A673 (cell line): ENCODE results near the gene BLVRB. TPM values are rescaled to one million over a fixed set of nuclear protein-coding genes. Genes with fewer than 3 reads are reported as not detected.

ENCODE experiments used
- BruUV-seq: library from RNA; stranded (reverse); fragments of 400-500 nt; replicated peaks from 2 replicates; lab custom pipeline; 2021; lab: Mats Ljungman, UMichigan
- CTCF ChIA-PET: fragments of 300-600 bp; sonication (Branson Sonifier 250); formaldehyde crosslinking; loops from one replicate; lab custom pipeline; 2022; ENCODE audit warnings: antibody characterized with exemption; lab: Charles Lee
- POLR2A ChIA-PET: fragments of 300-600 bp; sonication (Branson Sonifier 250); formaldehyde crosslinking; loops from one replicate; lab custom pipeline; 2022; ENCODE audit warnings: antibody characterized with exemption; ENCODE audit not compliant: low non-redundant PET; lab: Charles Lee
- DNase-seq: peaks from one replicate; pipeline ENCODE4 v3.0.0-alpha.2; 2015; ENCODE audit warnings: low spot score
- H3K27ac ChIP-seq: fragments of 200-600 bp; sonication (generic); 2 replicates; pipeline ENCODE4 v1.5.1; 2016; ENCODE audit warnings: mixed run types, low read depth, mild to moderate bottlenecking, mixed read lengths, antibody characterized with exemption, low read length; ENCODE audit not compliant: poor library complexity, severe bottlenecking
- H3K27me3 ChIP-seq: fragments of 200-600 bp; sonication (generic); replicated peaks from 2 replicates; pipeline ENCODE4 v1.6.1; 2017; ENCODE audit warnings: mixed run types, low read depth, mild to moderate bottlenecking, mixed read lengths, antibody characterized with exemption, low read length; ENCODE audit not compliant: insufficient read depth, poor library complexity
- H3K36me3 ChIP-seq: fragments of 200-600 bp; sonication (generic); 2 replicates; pipeline ENCODE4 v1.6.1; 2016; ENCODE audit warnings: mixed run types, mild to moderate bottlenecking, mixed read lengths, antibody characterized with exemption, low read length; ENCODE audit not compliant: insufficient read depth, poor library complexity, severe bottlenecking
- H3K4me1 ChIP-seq: fragments of 200-600 bp; sonication (generic); 2 replicates; pipeline ENCODE4 v1.6.1; 2017; ENCODE audit warnings: mixed run types, mild to moderate bottlenecking, mixed read lengths, antibody characterized with exemption, low read length; ENCODE audit not compliant: insufficient read depth, poor library complexity, severe bottlenecking
- H3K4me3 ChIP-seq: fragments of 200-600 bp; sonication (generic); 2 replicates; pipeline ENCODE4 v1.5.1; 2016; ENCODE audit warnings: low read depth, mixed run types, mild to moderate bottlenecking, mixed read lengths, low read length; ENCODE audit not compliant: poor library complexity, severe bottlenecking
- H3K9me3 ChIP-seq: fragments of 200-600 bp; sonication (generic); 2 replicates; pipeline ENCODE4 v1.6.1; 2016; ENCODE audit warnings: mixed run types, low read depth, mild to moderate bottlenecking, mixed read lengths, antibody characterized with exemption, low read length; ENCODE audit not compliant: poor library complexity, severe bottlenecking
- CTCF ChIP-seq: fragments of 300-800, 200-600 bp; sonication (generic); conservative IDR thresholded peaks from 2 replicates; pipeline ENCODE4 v1.5.1; 2017; ENCODE audit warnings: low read depth, mild to moderate bottlenecking, antibody characterized with exemption, low read length, moderate library complexity, mixed read lengths
- EZH2 ChIP-seq: fragments of 200-600 bp; sonication (generic); IDR thresholded peaks from 2 replicates; pipeline ENCODE4 v1.6.1; 2017; ENCODE audit warnings: borderline replicate concordance, low read depth, mild to moderate bottlenecking, mixed read lengths, antibody characterized with exemption, low read length; ENCODE audit not compliant: poor library complexity, severe bottlenecking
- intact Hi-C: fragments of 100-400 bp; cut with micrococcal nuclease; formaldehyde crosslinking; loops from one replicate; pipeline ENCODE4 v1.10.0; 2022; ENCODE audit not compliant: unreplicated experiment
- total RNA-seq: library from RNA; stranded (reverse); gene quantifications from 2 replicates; pipeline ENCODE4 v1.2.3, GENCODE V29; 2021

The BLVRB gene
- total RNA-seq, 1 experiment from 2014 or later, result 36.1 TPM

DNA sequence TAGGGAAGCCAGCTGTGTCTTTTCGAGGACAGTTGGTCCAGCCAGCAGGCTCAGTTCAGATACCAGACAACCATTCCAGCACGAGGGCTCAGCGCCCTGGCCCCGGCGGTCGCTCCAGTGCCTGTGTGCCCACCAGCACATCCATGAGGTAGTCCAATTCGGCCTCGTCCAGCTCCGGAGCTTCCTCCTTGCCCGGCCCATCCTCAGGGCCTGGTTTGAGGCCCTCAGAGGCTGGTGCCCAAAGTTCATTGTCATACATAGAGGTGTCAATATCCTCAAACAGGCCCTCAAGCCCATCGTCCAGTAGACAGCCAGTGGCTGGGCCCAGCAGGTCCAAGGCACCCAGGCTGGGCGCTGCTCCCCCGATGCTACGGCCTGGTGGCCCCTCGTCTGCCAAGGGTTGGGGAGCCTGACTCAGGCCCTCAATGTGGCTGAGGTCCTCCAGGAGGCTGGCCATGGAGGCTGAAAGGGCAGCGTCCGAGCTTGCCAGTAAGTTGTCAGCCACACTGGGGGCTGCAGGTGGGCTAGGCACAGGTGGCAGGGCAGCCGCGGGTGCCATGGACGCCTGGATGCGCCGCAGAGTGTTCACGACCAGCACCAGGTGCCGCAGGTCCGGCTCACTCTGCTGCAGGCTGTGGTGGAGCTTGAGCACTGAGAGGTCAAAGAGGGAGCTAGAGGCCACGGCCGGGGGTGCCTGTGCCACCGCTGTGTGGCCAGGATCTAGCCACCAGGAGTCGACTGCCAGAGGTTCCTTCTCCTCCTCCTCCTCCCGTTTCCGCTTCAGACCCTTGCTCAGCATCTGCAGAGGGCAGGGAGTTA, 42.6 kb downstream of the BLVRB start:
- ChIA-PET POLR2A (no interaction called here), CTCF (no interaction called here)
- H3K9me3 ChIP-seq, result no peaks in the 10 kb centered on the region
- H3K4me1 ChIP-seq, result peaks cover 6% of the 10 kb centered on the region
- no peak overlapping the region for H3K4me3 ChIP-seq
- no peak for TF ChIP-seq CTCF
- no peak for TF ChIP-seq EZH2
- intact Hi-C loops, result no loop called here
- no peaks in the 10 kb centered on the region for H3K27me3 ChIP-seq
- no TSS peak for BruUV-seq
- peaks cover 10% of the 10 kb centered on the region for H3K36me3 ChIP-seq
- no peak for DNase-seq
- H3K27ac ChIP-seq, result peak overlapping the region; percentile 58

DNA sequence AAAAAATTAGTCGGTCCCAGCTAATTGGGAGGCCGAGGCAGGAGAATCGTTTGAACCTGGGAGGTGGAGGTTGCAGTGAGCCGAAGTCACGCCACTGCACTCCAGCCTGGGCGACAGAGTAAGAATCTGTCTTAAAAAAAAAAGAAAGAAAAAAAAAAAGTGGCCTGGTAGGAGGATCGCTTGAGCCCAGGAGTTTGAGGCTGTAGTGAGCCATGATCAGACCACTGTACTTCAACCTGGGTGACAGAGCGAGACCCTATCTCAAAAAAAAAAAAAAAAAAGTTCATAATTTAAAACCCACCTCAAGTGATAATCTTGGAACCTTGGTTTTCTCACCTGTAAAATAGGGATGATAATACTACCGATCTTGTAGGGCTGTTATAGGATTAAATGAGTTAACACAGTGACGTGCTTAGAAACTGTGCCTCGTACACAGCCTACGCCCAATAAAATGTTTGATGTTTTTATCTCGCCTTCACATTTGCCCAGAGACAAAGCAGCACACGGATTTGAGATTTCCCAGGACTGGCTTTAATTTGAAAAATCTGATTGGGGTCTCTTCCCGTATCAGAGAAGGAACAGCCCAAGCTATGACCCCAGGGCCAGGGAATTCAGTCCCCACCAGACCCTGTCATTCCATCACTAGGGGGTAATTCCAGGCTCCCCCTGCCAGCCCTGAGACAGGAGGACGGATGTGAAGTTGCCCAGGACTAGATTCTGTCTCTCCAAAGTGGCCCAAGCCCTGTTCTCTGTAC, 43.4 kb downstream of the BLVRB start:
- POLR2A ChIA-PET, result no interaction called here
- Histone ChIP-seq H3K27me3 (no peaks in the 10 kb centered on the region), H3K9me3 (no peaks in the 10 kb centered on the region), H3K4me1 (peaks cover 6% of the 10 kb centered on the region), H3K36me3 (peaks cover 10% of the 10 kb centered on the region), H3K27ac (peak overlapping the region; percentile 90), H3K4me3 (no peak overlapping the region)
- intact Hi-C loops, result no loop called here
- DNase-seq, result no peak
- TF ChIP-seq CTCF (no peak), EZH2 (no peak)
- BruUV-seq, result no TSS peak
- CTCF ChIA-PET, result interaction anchor here (1.9 kb wide), 1 partner anchor 14 kb away, joined by 14 read pairs; no protein-coding TSS in a partner anchor

GRCh38 chr19:40420766-40421765, 44.5 kb downstream of the BLVRB start:
- peak; percentile 81 for DNase-seq
- Histone ChIP-seq H3K4me3 (peak overlapping the region; percentile 57), H3K9me3 (no peaks in the 10 kb centered on the region), H3K36me3 (peaks cover 10% of the 10 kb centered on the region), H3K27ac (peak overlapping the region; percentile 90), H3K4me1 (peaks cover 6% of the 10 kb centered on the region), H3K27me3 (no peaks in the 10 kb centered on the region)
- CTCF ChIA-PET, result interaction anchor here (0.5 to 1.9 kb wide), 8 partner anchors 13 to 183 kb away, joined by 4 to 14 read pairs (median 6); partner anchors contain the start of gene BLVRB
- BruUV-seq, result no TSS peak
- intact Hi-C loops, result no loop called here
- TF ChIP-seq EZH2, result no peak
- TF ChIP-seq CTCF, result peak; percentile 97
- POLR2A ChIA-PET, result interaction anchor here (0.6 to 0.7 kb wide), 2 partner anchors 91 to 181 kb away, joined by 4 to 5 read pairs; no protein-coding TSS in a partner anchor
